GM21576 (cell line): Measurements from ENCODE around the gene COBLL1.

Experiments used
- ATAC-seq: cut with Tn5 transposase; IDR thresholded peaks from one replicate; pipeline ENCODE4 v1.9.1; 2021; ENCODE audit warnings: mild to moderate bottlenecking, moderate library complexity; ENCODE audit not compliant: unreplicated experiment

COBLL1 gene

DNA sequence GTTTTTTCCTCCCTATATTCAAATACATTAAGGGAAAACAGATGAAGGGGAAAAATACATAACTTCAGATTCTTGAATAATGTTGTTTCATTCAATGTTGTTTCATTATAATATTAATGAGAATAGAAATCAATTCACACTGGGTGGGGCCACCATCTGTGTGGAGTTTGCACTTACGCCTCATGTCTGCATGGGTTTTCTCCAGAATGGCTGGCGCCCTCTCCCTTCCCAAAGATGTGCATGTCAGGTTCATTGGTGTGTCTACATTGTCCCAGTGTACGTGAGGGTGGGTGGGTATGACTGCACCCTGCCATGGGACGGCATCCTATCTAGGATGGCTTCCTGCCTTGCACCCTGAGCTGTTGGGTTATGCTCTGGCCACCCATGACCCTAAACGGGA, 51.7 kb downstream of the COBLL1 start:
- no peak for ATAC-seq

DNA sequence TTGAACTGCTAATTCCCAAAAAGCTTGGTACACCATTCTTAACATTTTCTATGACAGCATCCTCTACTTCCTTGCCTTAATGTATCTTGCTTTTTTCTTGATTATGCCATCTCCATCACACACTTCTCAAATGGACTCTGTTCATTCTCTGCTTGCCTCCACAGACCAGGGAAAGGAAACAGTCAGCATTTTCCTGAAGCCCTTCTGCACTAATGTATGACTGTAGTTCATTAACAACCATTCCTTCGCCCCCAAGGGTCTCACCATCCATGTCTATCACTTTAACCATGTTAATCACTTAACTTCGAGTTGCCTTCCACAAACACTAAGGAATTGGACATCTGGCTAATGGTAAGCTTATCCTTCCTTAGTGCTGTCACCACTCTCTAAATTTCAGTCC, 54.8 kb downstream of the COBLL1 start:
- no peak for ATAC-seq

DNA sequence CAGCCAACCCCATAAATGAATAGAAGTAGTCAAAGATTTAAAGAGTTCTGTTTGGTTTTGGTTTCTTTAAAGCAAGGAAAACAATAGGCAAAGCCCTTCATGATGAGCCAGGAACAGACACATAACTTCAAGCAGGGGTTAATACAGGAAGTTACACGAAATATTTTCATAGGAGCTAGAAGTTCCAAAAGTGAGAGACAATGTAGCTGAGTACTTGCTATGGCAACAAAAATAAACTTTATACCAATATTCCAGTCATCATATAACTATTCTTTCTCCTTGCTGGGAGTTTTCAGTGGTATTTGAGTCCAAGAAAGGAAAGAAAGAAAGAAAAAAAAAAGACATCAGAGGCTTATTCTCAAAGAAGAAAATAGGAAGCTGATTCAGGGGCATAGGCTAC, 56.2 kb downstream of the COBLL1 start:
- ATAC-seq: no peak

DNA sequence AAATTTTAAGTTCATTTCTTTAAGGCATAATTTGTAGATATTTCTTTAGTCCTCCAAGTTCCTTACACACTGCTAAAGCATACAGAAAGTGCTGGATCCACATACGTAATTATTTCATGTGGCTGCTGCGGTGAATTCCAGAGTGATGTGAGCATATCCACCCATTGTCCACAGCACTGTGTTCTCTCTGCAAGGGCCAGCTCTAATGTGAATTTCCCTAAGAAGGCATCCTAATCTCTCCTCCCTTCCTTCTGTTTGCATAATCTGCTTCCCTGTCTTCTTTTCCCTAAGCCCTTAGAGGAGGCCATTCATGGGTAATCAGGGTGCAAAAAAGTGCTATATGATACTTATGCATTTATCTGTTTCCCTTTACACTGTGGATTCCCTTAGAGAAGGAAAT, 57.2 kb downstream of the COBLL1 start:
- no peak for ATAC-seq

DNA sequence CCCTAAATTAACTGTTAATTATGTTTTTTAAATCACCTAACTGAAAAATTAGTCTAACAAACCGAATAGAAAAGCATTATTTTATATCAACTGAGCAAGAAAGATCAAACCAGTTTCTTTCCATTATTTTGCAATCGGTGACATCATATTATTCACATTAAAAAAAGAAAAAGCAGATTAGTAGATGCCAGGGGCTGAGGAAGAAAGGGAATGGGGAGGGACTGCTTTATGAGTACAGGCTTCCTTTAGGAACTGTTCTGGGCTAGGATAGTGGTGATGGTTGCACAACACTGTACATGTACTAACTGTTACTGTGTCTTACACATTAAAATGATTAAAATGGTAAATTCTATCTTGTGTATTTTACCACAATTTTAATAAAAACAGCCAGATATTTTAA, 59.3 kb downstream of the COBLL1 start:
- ATAC-seq: no peak

DNA sequence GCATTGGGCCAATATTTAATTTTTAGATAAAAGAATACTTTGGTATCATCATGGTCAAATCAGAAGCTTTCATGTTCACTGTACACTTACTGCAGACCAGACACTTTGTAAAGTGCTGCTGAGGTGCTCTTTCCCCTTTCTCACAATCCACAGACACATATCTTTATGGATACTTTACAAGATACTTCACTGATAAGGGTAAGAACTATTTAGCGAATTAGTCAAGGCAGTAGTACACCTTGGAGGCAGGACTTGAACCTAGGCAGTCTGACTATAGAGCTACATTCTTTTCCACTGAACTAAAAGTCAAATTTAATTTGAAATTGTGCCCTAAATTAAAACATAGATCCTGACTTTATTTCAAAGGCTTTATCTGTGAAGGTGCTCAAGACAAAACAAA, 60.2 kb downstream of the COBLL1 start:
- no peak for ATAC-seq

DNA sequence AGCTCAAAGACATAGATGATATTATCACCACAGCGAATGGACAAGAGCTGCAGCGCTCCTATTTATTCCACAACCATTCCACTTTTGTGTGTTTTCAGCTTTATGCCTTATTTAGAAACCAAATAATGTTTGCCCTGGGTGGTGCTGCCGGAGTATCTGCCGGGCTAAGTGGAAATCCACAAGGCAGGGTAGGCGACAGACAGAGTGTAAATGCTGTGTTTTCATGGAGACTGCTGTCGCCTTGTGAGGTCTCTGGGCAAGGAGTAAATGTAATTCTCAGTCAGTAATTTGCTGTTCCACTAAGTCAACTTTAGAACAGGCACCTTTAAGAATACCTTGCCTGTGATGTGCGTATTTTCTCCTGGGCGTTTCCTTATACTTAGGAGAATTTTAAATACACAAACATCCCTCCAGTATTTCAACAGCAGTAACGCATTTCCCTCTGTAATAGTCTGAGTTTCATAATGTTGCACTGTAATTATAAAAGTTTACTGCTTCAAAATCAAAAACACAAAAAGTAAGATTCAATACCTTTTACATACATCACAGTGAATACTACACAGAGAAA, 60.9 kb downstream of the COBLL1 start:
- ATAC-seq: no peak

DNA sequence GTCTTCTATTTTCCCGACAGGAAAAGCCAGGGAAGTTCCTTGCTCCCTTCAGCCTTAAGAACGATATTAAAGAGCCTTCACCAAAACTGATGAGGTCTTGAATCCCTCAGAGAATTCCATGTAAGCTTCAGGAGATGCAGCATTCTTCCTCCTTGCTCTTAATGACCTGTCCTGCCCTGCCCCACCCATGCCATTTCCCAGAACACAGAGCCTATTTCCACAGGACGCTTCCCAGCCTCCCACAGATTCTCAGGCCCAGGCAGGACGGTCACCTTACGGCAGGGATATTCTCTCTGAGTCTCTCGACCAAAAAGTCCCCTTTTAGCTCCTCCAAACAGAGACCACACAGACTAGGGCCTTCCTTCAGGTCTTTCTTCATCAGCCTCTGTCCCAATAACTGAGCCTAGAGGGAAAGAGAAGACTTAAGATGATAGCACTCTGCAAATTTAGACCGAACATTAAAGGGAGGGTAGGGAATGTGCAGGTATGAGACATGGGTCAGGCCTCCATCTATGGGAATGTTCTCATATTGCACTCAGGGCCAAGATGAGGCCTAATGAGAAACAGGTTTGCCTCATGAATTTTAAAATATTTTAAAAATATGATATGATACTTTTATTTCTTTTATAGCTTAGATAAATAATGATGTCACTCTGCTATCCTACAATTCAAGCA, 62.1 kb downstream of the COBLL1 start:
- ATAC-seq: no peak

DNA sequence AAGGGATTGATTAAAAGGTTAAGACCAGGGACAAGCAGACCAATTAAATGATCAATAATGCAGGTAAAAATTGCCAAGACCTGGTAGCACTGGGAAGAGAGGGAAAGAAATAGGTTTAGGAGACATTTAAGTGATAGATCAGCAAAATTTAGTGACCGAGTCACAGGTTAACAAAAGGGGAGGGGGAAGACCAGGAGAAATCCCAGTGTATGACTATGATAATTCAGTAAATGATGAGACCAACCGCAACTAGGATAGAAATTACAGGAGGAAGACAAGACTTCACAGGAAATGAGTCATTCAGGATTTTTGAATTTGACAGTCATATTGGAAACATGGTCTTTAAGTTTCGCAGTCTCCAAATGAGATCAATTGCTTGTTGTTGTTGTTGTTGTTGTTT, 62.9 kb downstream of the COBLL1 start:
- no peak for ATAC-seq

DNA sequence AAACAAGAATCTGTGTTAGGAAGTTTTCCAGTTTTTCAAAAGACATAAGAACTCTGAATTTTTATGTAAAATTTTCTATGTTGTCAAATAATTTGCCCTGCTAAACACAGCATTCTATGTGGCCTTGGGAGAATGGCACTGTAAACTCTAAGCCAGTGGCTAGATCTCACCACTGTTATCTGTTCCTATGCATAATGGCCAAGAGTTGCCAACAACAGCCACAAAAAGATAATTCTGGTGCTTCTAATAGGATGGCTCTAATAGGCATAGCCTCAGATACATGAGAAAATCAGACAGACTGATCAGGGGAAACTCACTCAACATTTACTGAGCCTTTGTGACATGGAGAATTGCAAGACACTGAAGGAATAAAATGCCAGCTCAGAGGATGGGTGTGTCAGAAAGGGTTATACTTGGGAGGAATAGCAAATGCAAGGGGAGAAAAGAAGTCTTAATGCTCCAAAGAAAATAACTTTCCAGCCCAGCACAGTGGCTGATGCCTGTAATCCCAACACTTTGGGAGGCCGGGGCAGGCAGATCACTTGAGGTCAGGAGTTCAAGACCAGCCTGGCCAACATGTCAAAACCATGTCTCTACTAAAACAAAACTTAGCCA, 63.7 kb downstream of the COBLL1 start:
- no peak for ATAC-seq

DNA sequence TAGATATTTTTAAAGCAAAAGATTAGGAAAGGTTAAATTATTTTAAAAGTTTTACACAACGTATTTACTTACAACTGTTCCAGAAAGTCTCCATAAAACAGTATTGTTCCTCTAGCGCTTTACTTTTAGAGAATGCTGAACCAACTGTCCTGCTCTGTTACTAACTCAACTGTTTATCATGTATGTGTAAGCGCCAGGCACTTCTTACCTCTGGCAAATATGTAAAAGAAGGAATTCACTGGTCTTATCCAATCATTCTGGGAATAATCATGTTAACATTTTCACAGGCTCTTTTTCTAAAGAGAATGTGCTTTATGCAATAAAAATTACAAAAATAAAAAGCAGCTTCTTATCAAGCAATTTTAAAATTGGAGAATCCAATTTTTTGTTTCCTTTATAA, 68.0 kb downstream of the COBLL1 start:
- ATAC-seq: no peak

DNA sequence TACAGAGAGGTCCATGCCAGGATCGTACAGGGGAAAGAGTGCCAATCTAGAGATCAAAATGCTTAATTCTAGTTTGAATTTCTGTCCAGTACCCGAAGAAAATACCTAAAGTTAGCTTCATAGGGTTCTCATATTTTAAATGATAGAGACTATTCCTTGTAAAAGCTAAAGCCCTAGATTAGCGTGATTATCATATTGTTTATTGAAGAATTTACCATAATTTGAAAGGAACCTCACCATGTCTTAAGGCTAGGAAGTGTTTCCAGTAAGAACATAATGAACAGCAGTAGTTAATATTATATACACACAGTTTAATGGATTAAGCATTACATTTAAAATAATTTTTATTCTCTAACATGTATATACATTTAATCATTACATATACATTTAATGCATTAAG, 68.5 kb downstream of the COBLL1 start:
- no peak for ATAC-seq

DNA sequence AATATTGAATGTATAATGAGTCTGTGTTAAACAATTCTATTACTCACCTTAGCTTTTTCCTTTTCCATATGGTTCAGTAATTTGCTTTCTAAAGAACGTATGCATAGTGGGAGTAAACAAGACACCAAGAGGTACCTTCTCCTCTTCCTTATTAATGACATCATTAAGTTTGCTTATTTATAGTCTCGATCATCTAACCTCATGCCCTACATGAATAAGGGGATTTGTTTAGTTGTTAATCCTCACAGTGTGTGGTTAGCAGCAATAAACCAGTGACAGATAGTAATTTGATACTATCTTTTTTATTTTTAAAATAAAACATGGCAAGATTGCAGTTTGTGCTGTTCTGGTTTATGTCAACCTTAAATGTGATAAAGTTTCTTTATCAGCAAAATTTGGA, 69.7 kb downstream of the COBLL1 start:
- no peak for ATAC-seq

DNA sequence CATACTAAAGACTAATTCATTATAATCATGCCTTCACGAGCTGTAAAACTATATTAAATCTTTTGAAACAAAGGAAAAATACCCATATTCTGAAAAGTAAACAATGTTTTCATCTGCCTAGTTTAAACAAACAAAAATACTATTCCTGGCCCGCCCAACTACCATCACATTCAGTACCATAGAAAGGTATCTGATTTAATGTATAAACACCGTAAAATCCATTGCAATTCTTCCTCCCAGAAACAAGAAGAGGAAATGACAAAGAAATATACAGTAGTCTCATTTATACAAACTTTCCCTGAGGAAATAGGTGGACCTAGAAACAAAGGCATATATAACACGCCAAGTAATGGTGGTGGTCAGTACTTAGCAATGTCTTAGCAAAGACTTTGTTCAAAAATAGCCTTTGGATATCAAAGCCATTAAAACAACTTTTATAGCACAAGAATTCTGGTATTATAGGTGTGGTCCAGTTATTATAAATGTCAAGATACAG, 71.2 kb downstream of the COBLL1 start:
- no peak for ATAC-seq

DNA sequence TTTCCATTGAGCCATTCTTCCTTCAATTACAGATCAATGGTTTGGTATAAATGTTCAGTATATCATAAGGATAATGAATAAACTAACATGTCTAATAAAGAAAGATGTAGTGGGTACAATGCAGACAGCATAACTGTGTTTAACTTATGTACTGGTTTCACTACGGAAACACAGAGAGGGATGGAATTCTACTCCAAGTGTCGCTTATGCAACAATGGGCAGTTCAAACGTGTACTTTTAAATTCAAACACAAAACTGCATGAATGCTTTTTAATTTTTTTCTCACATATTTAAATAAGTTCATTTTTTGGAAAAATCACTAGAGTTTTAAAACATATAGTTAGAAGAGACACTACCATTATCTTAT, 74.7 kb downstream of the COBLL1 start:
- ATAC-seq: no peak

DNA sequence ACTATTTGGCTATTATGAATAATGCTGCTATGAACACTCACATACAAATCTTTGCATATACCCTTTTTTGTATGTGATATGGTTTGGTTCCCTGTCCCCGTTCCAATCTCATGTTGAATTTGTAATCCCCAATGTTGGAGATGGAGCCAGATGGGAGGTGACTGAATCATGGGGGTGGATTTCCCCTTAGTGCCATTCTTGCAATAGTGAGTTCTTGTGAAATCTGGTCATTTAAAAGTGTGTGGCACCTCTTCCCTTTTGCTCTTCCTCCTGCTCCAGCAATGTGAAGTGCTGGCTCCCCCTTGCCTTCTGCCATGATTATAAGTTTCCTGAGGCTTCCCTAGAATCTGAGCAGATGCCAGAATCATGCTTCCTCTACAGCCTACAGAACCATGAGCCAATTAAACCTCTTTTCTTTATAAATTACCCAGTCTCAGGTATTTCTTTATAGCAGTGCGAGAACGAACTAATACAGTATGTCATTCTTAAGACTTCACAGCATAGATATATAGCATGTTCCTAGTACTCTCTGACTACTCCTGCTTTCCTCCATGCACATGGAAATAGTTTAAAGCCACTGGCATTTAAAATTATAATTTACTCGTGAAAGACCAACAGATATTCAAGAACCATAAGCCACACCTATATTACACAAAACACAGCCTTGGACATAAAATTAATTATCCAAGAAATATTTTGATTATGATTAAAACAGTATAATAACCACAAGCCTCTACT, 75.2 kb downstream of the COBLL1 start:
- ATAC-seq: no peak

DNA sequence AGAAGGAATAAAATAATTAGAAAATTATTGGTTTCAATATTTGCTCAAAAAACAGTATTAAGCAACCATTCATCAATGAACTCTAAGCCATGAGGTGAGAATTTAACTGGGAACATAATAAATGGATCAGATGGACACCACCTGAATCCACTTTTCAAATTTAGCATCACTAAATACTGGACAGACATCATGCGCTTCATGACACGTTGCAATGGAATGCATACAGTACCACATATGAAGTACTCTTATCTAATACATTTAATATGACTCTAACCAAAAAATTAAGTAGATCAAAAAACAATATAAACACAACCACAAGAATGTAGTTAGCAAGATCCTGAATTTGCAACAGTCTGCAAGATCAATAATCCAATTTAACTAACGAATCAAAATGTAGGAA, 76.6 kb downstream of the COBLL1 start:
- ATAC-seq: no peak

DNA sequence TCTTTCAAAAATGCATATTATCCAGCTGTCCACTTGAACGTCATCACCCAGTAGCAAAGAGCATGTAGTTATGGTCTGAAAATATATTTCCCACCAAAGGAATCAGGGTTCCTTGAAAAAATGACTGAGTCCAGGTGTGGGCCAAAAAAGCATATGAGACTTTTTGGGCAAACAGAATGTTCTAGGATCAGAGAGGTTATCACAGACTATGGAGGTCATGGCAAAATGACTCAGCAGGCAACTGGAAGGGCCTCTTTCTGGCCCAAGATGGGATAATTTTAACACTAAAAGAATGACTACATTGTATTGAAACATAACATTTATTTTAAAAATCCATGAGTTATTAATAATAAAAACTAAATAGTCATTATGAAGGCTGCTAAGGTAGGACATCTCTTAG, 77.1 kb downstream of the COBLL1 start:
- no peak for ATAC-seq

DNA sequence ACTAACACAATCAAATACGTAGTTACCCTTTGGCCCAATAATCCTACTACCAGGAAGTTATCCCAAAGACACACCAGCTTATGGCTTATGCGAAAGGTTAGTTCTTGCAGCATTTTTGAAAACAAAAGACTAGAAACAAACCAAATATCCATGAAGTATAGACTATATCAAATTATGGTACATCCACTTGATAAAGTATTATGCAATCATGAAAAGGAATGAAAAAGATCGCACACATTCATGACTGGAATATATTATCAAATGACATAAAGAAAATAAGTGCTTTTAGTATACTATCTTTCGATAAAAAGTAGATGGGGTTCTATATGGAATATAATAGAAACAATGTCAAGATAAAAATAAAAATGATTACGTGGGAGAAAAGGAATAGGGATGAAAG, 78.2 kb downstream of the COBLL1 start:
- no peak for ATAC-seq

DNA sequence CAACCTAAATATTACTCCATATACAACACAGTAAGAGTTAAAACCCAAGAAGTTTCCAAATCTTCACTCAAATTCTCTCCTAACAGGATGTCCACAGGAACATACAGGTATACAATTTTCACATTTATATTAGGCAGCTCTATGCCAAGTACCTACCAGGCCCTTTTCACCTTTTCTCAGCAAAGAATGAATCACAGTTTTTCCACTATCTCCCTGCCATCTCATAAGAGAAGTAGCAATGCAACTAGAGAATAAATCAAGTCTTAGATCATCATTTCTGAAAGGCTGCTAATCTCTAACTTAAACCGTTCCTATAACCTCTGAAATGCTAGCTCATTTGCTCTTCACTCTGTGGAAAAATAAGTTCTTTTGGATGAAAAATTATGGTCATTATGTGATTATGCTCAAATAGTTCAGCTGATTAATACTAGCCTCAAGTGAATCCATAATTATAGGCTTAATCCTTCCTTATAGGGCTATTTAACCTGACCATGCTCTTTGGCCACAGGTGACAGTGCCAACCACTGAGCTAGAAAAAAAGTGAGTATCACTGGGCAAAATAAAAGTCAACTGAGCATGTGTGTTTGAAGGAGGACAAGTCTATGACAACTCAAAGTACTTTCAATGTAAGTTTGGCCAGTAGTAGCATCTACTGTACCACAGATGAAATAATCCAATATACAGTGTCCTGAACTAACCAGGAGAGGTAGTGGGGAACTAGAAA, 79.7 kb downstream of the COBLL1 start:
- ATAC-seq: no peak

DNA sequence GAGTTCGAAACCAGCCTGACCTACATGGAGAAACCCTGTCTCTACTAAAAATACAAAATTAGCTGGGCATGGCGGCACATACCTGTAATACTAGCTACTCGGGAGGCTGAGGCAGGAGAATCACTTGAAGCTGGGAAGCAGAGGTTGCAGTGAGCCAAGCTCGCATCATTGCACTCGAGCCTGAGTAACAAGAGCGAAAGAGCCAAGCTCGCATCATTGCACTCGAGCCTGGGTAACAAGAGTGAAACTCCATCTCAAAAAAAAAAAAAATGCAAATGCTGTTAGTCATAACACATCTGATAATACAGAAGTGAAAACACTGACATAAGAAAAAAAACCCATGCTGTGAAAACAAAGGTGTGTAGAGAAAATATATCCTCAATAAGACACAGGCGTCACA, 80.4 kb downstream of the COBLL1 start:
- ATAC-seq: peak; percentile 100
